HCT116 (cell line): Measurements from ENCODE around the gene CLEC3B. TPM values are rescaled to one million over a fixed set of nuclear protein-coding genes. Genes with fewer than 3 reads are reported as not detected.

Experiments used
- ATAC-seq: fragments of 200-7000 bp; cut with Tn5 transposase; 2 replicates; pipeline ENCODE4 v1.9.1; 2020; ENCODE audit warnings: mild to moderate bottlenecking, moderate library complexity
- BruUV-seq: library from RNA; stranded (reverse); fragments of 400-500 nt; replicated peaks from 2 replicates; lab custom pipeline; 2021; lab: Mats Ljungman, UMichigan
- CTCF ChIA-PET: fragments of 300-600 bp; sonication (Branson Sonifier 250); formaldehyde crosslinking; loops from one replicate; lab custom pipeline; 2021; ENCODE audit warnings: antibody characterized with exemption; lab: Charles Lee
- POLR2A ChIA-PET: fragments of 300-600, 350-600 bp; sonication (Branson Sonifier 250); formaldehyde crosslinking; loops from one replicate; lab custom pipeline; 2021; ENCODE audit warnings: antibody characterized with exemption; lab: Charles Lee
- RAD21 ChIA-PET, 2 experiments: fragments of 300-600 bp; sonication (Branson Sonifier 250); formaldehyde crosslinking; loops; one replicate each; lab custom pipeline; 2023; ENCODE audit warnings: low total read pairs in 2 of 2; ENCODE audit not compliant: uncharacterized antibody in 2 of 2, unreplicated experiment in 2 of 2, low non-redundant PET in 1 of 2; lab: Charles Lee
- DNase-seq: peaks from one replicate; pipeline ENCODE4 v3.0.0-alpha.2; 2010; ENCODE audit warnings: low read depth, low spot score
- H2AFZ ChIP-seq: fragments of 200-600 bp; shearing (Covaris generic), sonication (generic); 2 replicates; pipeline ENCODE4 v1.6.1; 2017; ENCODE audit warnings: low read depth, mixed run types, mixed read lengths, antibody characterized with exemption, low read length; ENCODE audit not compliant: poor library complexity, severe bottlenecking
- H3K27ac ChIP-seq: 2 replicates; pipeline ENCODE4 v1.5.1; 2012; ENCODE audit warnings: low read depth, low read length
- H3K27me3 ChIP-seq: fragments of 200-600 bp; sonication (generic); 2 replicates; pipeline ENCODE4 v1.6.1; 2016; ENCODE audit warnings: mixed run types, low read length, mixed read lengths; ENCODE audit not compliant: insufficient read depth
- H3K36me3 ChIP-seq, 2 experiments: fragments of 200-500 bp in 1 of 2; fragments of 200-600 bp in 1 of 2; sonication (Bioruptor generic) in 1 of 2; sonication (generic) in 1 of 2; 2 replicates each; pipeline versions ENCODE4 v1.5.1 to v1.6.1; 2014 to 2016; ENCODE audit warnings: low read length in 2 of 2, inconsistent platforms in 1 of 2, mixed read lengths in 1 of 2, mixed run types in 1 of 2; ENCODE audit not compliant: insufficient read depth in 2 of 2, control insufficient read depth in 1 of 2
- H3K4me1 ChIP-seq, 2 experiments: fragments of 200-600 bp in 1 of 2; sonication (generic) in 1 of 2; 2 replicates each; pipeline versions ENCODE4 v1.5.1 to v1.6.1; 2012 to 2017; ENCODE audit warnings: low read length in 2 of 2, inconsistent platforms in 1 of 2, mild to moderate bottlenecking in 1 of 2, mixed read lengths in 1 of 2, mixed run types in 1 of 2, moderate library complexity in 1 of 2; ENCODE audit not compliant: insufficient read depth in 2 of 2, control insufficient read depth in 1 of 2
- H3K4me2 ChIP-seq: fragments of 200-600 bp; sonication (generic); 2 replicates; pipeline ENCODE4 v1.6.1; 2017; ENCODE audit warnings: mixed run types, low read length, mixed read lengths
- H3K4me3 ChIP-seq, 2 experiments: fragments of 200-600 bp in 1 of 2; sonication (generic) in 1 of 2; replicated peaks in 1 of 2; 2 replicates each; pipeline ENCODE4 v1.5.1; 2011 to 2016; ENCODE audit warnings: low read length in 2 of 2, control low read depth in 1 of 2, low read depth in 1 of 2, mild to moderate bottlenecking in 1 of 2, mixed read lengths in 1 of 2, mixed run types in 1 of 2
- H3K79me2 ChIP-seq: fragments of 200-600 bp; sonication (generic); 2 replicates; pipeline ENCODE4 v1.6.1; 2017; ENCODE audit warnings: mild to moderate bottlenecking, mixed run types, low read length, moderate library complexity, mixed read lengths; ENCODE audit not compliant: insufficient read depth
- H3K9ac ChIP-seq: fragments of 200-600 bp; sonication (generic); 2 replicates; pipeline ENCODE4 v1.6.1; 2016; ENCODE audit warnings: low read length, mixed read lengths
- H3K9me2 ChIP-seq: fragments of 200-600 bp; sonication (generic), shearing (Covaris generic); 2 replicates; pipeline ENCODE4 v1.6.1; 2017; ENCODE audit warnings: mixed run types, mild to moderate bottlenecking, moderate library complexity; ENCODE audit not compliant: insufficient read depth
- H3K9me3 ChIP-seq, 2 experiments: fragments of 200-500 bp in 1 of 2; fragments of 200-600 bp in 1 of 2; sonication (Bioruptor generic) in 1 of 2; sonication (generic) in 1 of 2; 2 replicates each; pipeline ENCODE4 v1.6.1; 2014 to 2017; ENCODE audit warnings: low read length in 2 of 2, mixed read lengths in 2 of 2, inconsistent platforms in 1 of 2, low read depth in 1 of 2, mild to moderate bottlenecking in 1 of 2, mixed run types in 1 of 2, moderate library complexity in 1 of 2; ENCODE audit not compliant: control insufficient read depth in 1 of 2, insufficient read depth in 1 of 2
- H4K20me1 ChIP-seq: fragments of 200-600 bp; sonication (generic), shearing (Covaris generic); 2 replicates; pipeline ENCODE4 v1.6.1; 2017; ENCODE audit warnings: mixed run types, mild to moderate bottlenecking, moderate library complexity; ENCODE audit not compliant: insufficient read depth
- CEBPB ChIP-seq: IDR thresholded peaks from 2 replicates; pipeline ENCODE4 v1.6.1; 2012; ENCODE audit warnings: low read depth
- CTCF ChIP-seq, 3 experiments: fragments of 200-600 bp in 1 of 3; sonication (generic) in 1 of 3; IDR thresholded peaks in 2 of 3; conservative IDR thresholded peaks in 1 of 3; 2 replicates each; pipeline ENCODE4 v1.5.1; 2012 to 2017; ENCODE audit warnings: low read depth in 2 of 3, low read length in 2 of 3, antibody characterized with exemption in 1 of 3, borderline replicate concordance in 1 of 3, control low read depth in 1 of 3, mild to moderate bottlenecking in 1 of 3, mixed read lengths in 1 of 3, mixed run types in 1 of 3, moderate library complexity in 1 of 3; ENCODE audit not compliant: insufficient read depth in 1 of 3
- EGR1 ChIP-seq: IDR thresholded peaks from 2 replicates; pipeline ENCODE4 v1.6.1; 2012; ENCODE audit warnings: low read depth
- ELF1 ChIP-seq: IDR thresholded peaks from 2 replicates; pipeline ENCODE4 v1.6.1; 2012; ENCODE audit warnings: low read depth, borderline replicate concordance
- EZH2 ChIP-seq: fragments of 200-600 bp; sonication (generic); IDR thresholded peaks from 2 replicates; pipeline ENCODE4 v1.6.1; 2017; ENCODE audit warnings: antibody characterized with exemption, mixed run types
- EZH2phosphoT487 ChIP-seq: fragments of 200-600 bp; IDR thresholded peaks from 2 replicates; pipeline ENCODE4 v1.6.1; 2018; ENCODE audit warnings: antibody characterized with exemption, borderline replicate concordance
- FOSL1 ChIP-seq: IDR thresholded peaks from 2 replicates; pipeline ENCODE4 v1.6.1; 2012; ENCODE audit warnings: low read depth
- POLR2A ChIP-seq: IDR thresholded peaks from 2 replicates; pipeline ENCODE4 v1.7.0; 2011; ENCODE audit warnings: borderline replicate concordance; ENCODE audit not compliant: insufficient read depth, insufficient read length; ENCODE audit errors: extremely low read depth
- SRF ChIP-seq: IDR thresholded peaks from 2 replicates; pipeline ENCODE4 v1.6.1; 2012; ENCODE audit warnings: low read depth
- TCF7L2 ChIP-seq: IDR thresholded peaks from 2 replicates; pipeline ENCODE4 v1.7.0; 2011; ENCODE audit warnings: borderline replicate concordance, inconsistent platforms; ENCODE audit not compliant: insufficient read depth, insufficient read length; ENCODE audit errors: extremely low read depth
- ZBTB33 ChIP-seq: IDR thresholded peaks from 2 replicates; pipeline ENCODE4 v1.6.1; 2011; ENCODE audit warnings: mild to moderate bottlenecking, low read length, moderate library complexity; ENCODE audit not compliant: insufficient replicate concordance; ENCODE audit errors: extremely low read depth
- intact Hi-C: fragments of 100-400 bp; cut with micrococcal nuclease; formaldehyde crosslinking; loops from 2 replicates; pipeline ENCODE4 v1.10.0; 2022
- total RNA-seq: library from RNA; stranded (reverse); gene quantifications from one replicate; pipeline ENCODE4 v1.2.1, GENCODE V29; 2021; ENCODE audit not compliant: unreplicated experiment

Gene CLEC3B
- total RNA-seq, 1 experiment from 2014 or later, result 0.57 TPM

- POLR2A ChIA-PET, result no interaction called here
- no peak overlapping the region for H2AFZ ChIP-seq
- no peaks in the 10 kb centered on the region for H3K79me2 ChIP-seq
- no peaks in the 10 kb centered on the region for H3K27me3 ChIP-seq
- H3K4me3 ChIP-seq, result no peak overlapping the region
- H3K36me3 ChIP-seq, result no peaks in the 10 kb centered on the region
- no peak overlapping the region for H3K4me2 ChIP-seq
- CTCF ChIA-PET, result no interaction called here
- H4K20me1 ChIP-seq, result no peaks in the 10 kb centered on the region
- H3K27ac ChIP-seq, result no peak overlapping the region
- ATAC-seq (no peak), DNase-seq (no peak)
- no peaks in the 10 kb centered on the region for H3K9me2 ChIP-seq
- no peaks in the 10 kb centered on the region; a peak in 1 of 4 replicates for H3K4me1 ChIP-seq
- BruUV-seq, result no TSS peak
- peak; percentile 9 for TF ChIP-seq TCF7L2
- no peak for TF ChIP-seq CEBPB
- intact Hi-C loops, result no loop called here
- no peak overlapping the region for H3K9ac ChIP-seq
- no peaks in the 10 kb centered on the region for H3K9me3 ChIP-seq
- RAD21 ChIA-PET, result no interaction called here
Observed at GRCh38 chr3:45023675-45024074, 2.4 kb upstream of the CLEC3B start.

GRCh38 chr3:45024542-45025255 is 1.4 kb upstream of the CLEC3B start:
- Histone ChIP-seq H3K4me2 (no peak overlapping the region), H3K4me1 (no peaks in the 10 kb centered on the region; a peak in 1 of 4 replicates), H3K9me3 (no peaks in the 10 kb centered on the region), H3K36me3 (no peaks in the 10 kb centered on the region), H3K79me2 (no peaks in the 10 kb centered on the region), H2AFZ (no peak overlapping the region), H4K20me1 (no peaks in the 10 kb centered on the region), H3K27me3 (no peaks in the 10 kb centered on the region), H3K9me2 (no peaks in the 10 kb centered on the region), H3K9ac (no peak overlapping the region), H3K4me3 (no peak overlapping the region), H3K27ac (no peak overlapping the region)
- DNase-seq, result no peak
- ChIA-PET RAD21 (no interaction called here), POLR2A (no interaction called here), CTCF (no interaction called here)
- no peak for TF ChIP-seq EZH2phosphoT487
- TF ChIP-seq EGR1, result no peak
- no peak for TF ChIP-seq ZBTB33
- TF ChIP-seq FOSL1, result no peak
- TF ChIP-seq SRF, result no peak
- no peak for TF ChIP-seq CTCF (IDR thresholded peaks at IDR 0.05 in 2 of 3, conservative IDR thresholded peaks at IDR 0.05 in 1 of 3; ENCODE audit: borderline replicate concordance in 1 of 3, insufficient read depth in 1 of 3, low read depth in 2 of 3, low read length in 2 of 3)
- TF ChIP-seq ELF1, result no peak
- no peak for TF ChIP-seq CEBPB
- no peak for TF ChIP-seq EZH2
- TF ChIP-seq POLR2A, result no peak
- no peak for ATAC-seq
- BruUV-seq, result no TSS peak
- intact Hi-C loops, result no loop called here
